ENCODE data around the gene IFNL2. TPM values are rescaled to one million over a fixed set of nuclear protein-coding genes. Genes with fewer than 3 reads are reported as not detected.
"Not testable (repeated sequence)": the region's sequence is repeated elsewhere in the genome, so short reads cannot be mapped to it uniquely, and the experiment has no call there.

The IFNL2 gene
- total and polyA plus RNA-seq, 4 donors: not detected

- no peaks in the 10 kb centered on the region for H3K27me3 ChIP-seq (ENCODE audit: control insufficient read depth in 1 of 2, insufficient read depth in 2 of 2, low read length in 1 of 2)
- intact Hi-C loops (cut with DNase I): no loop called here
- 18 to 20% methylated on average over 59 to 71 of the region's 71 CpGs for WGBS, 2 donors
- H3K4me1 ChIP-seq (ENCODE audit: control insufficient read depth in 1 of 2, insufficient read depth in 2 of 2, low read length in 2 of 2): no peaks in the 10 kb centered on the region
- ATAC-seq (ENCODE audit: low FRiP score) (peak; percentile 70), DNase-seq (peak; percentile 42 to 74)
- H3K27ac ChIP-seq (ENCODE audit: low read depth in 1 of 2, low read length in 2 of 2): no peak overlapping the region
- no peaks in the 10 kb centered on the region for H3K36me3 ChIP-seq (ENCODE audit: control insufficient read depth in 1 of 2, insufficient read depth in 2 of 2, low read length in 1 of 2)
- no peaks in the 10 kb centered on the region for H3K9me3 ChIP-seq (ENCODE audit: control insufficient read depth, low read length)
- no peak overlapping the region for H3K4me3 ChIP-seq (ENCODE audit: low read length in 2 of 2)
Measured at GRCh38 chr19:39307046-39307821, 39.0 kb downstream of the IFNL2 start.

- Histone ChIP-seq H3K4me3 (ENCODE audit: low read length in 2 of 2) (no peak overlapping the region), H3K36me3 (ENCODE audit: control insufficient read depth in 1 of 2, insufficient read depth in 2 of 2, low read length in 1 of 2) (no peaks in the 10 kb centered on the region), H3K27me3 (ENCODE audit: control insufficient read depth in 1 of 2, insufficient read depth in 2 of 2, low read length in 1 of 2) (no peaks in the 10 kb centered on the region), H3K9me3 (ENCODE audit: control insufficient read depth, low read length) (no peaks in the 10 kb centered on the region), H3K27ac (ENCODE audit: low read depth in 1 of 2, low read length in 2 of 2) (no peak overlapping the region), H3K4me1 (ENCODE audit: control insufficient read depth in 1 of 2, insufficient read depth in 2 of 2, low read length in 2 of 2) (no peaks in the 10 kb centered on the region)
- DNase-seq: peak; percentile 40 to 77
- intact Hi-C loops (cut with DNase I): no loop called here
- no peak for ATAC-seq (ENCODE audit: low FRiP score)
- WGBS, 2 donors: 20 to 23% methylated on average over 82 of the region's 82 CpGs
Measured at GRCh38 chr19:39307822-39308530, 39.8 kb downstream of the IFNL2 start.

- DNase-seq: peak in 1 of 2 donors; percentile 16
- intact Hi-C loops (cut with DNase I): no loop called here
Measured at GRCh38 chr19:39308531-39309304, 40.5 kb downstream of the IFNL2 start.

GRCh38 chr19:39309305-39309670 lies 41.1 kb downstream of the IFNL2 start:
- ATAC-seq (ENCODE audit: low FRiP score); intact Hi-C loops (cut with DNase I): not testable (repeated sequence)

More at GRCh38 chr19:39308531-39309304, 40.5 kb downstream of the IFNL2 start:
- H3K4me3 ChIP-seq (ENCODE audit: low read length in 2 of 2): no peak overlapping the region
- no peaks in the 10 kb centered on the region for H3K27me3 ChIP-seq (ENCODE audit: control insufficient read depth in 1 of 2, insufficient read depth in 2 of 2, low read length in 1 of 2)
- no peaks in the 10 kb centered on the region for H3K9me3 ChIP-seq (ENCODE audit: control insufficient read depth, low read length)
- no peaks in the 10 kb centered on the region for H3K36me3 ChIP-seq (ENCODE audit: control insufficient read depth in 1 of 2, insufficient read depth in 2 of 2, low read length in 1 of 2)
- 47 to 48% methylated on average over 18 of the region's 18 CpGs for WGBS, 2 donors
- no peaks in the 10 kb centered on the region for H3K4me1 ChIP-seq (ENCODE audit: control insufficient read depth in 1 of 2, insufficient read depth in 2 of 2, low read length in 2 of 2)
- ATAC-seq (ENCODE audit: low FRiP score): no peak
- H3K27ac ChIP-seq (ENCODE audit: low read depth in 1 of 2, low read length in 2 of 2): no peak overlapping the region

GRCh38 chr19:39310558-39311311 lies 42.5 kb downstream of the IFNL2 start:
- H3K4me3 ChIP-seq (ENCODE audit: low read length in 2 of 2): no peak overlapping the region
- ATAC-seq (ENCODE audit: low FRiP score) (no peak), DNase-seq (no peak)
- H3K9me3 ChIP-seq (ENCODE audit: control insufficient read depth, low read length): no peaks in the 10 kb centered on the region
- intact Hi-C loops (cut with DNase I): no loop called here
- 68% methylated on average over 11 of the region's 11 CpGs for WGBS, 2 donors
- no peaks in the 10 kb centered on the region for H3K36me3 ChIP-seq (ENCODE audit: control insufficient read depth in 1 of 2, insufficient read depth in 2 of 2, low read length in 1 of 2)
- H3K27me3 ChIP-seq (ENCODE audit: control insufficient read depth in 1 of 2, insufficient read depth in 2 of 2, low read length in 1 of 2): no peaks in the 10 kb centered on the region
- no peak overlapping the region for H3K27ac ChIP-seq (ENCODE audit: low read depth in 1 of 2, low read length in 2 of 2)
- no peaks in the 10 kb centered on the region for H3K4me1 ChIP-seq (ENCODE audit: control insufficient read depth in 1 of 2, insufficient read depth in 2 of 2, low read length in 2 of 2)

More at GRCh38 chr19:39309305-39309670, 41.1 kb downstream of the IFNL2 start:
- H3K27ac ChIP-seq (ENCODE audit: low read depth in 1 of 2, low read length in 2 of 2); H3K36me3 ChIP-seq (ENCODE audit: control insufficient read depth in 1 of 2, insufficient read depth in 2 of 2, low read length in 1 of 2); H3K9me3 ChIP-seq (ENCODE audit: control insufficient read depth, low read length); H3K4me3 ChIP-seq (ENCODE audit: low read length in 2 of 2); H3K27me3 ChIP-seq (ENCODE audit: control insufficient read depth in 1 of 2, insufficient read depth in 2 of 2, low read length in 1 of 2); H3K4me1 ChIP-seq (ENCODE audit: control insufficient read depth in 1 of 2, insufficient read depth in 2 of 2, low read length in 2 of 2): not testable (repeated sequence)
- 96% methylated on average over 7 of the region's 7 CpGs for WGBS, 2 donors
- peak in 1 of 2 donors; percentile 13 for DNase-seq

GRCh38 chr19:39314016-39314728 lies 46.0 kb downstream of the IFNL2 start:
- WGBS, 2 donors: 96 to 97% methylated on average over 64 of the region's 64 CpGs
- Histone ChIP-seq H3K27ac (ENCODE audit: low read depth in 1 of 2, low read length in 2 of 2) (no peak overlapping the region), H3K36me3 (ENCODE audit: control insufficient read depth in 1 of 2, insufficient read depth in 2 of 2, low read length in 1 of 2) (no peaks in the 10 kb centered on the region), H3K4me1 (ENCODE audit: control insufficient read depth in 1 of 2, insufficient read depth in 2 of 2, low read length in 2 of 2) (no peaks in the 10 kb centered on the region), H3K9me3 (ENCODE audit: control insufficient read depth, low read length) (no peaks in the 10 kb centered on the region), H3K27me3 (ENCODE audit: control insufficient read depth in 1 of 2, insufficient read depth in 2 of 2, low read length in 1 of 2) (no peaks in the 10 kb centered on the region), H3K4me3 (ENCODE audit: low read length in 2 of 2) (no peak overlapping the region)
- DNase-seq (no peak), ATAC-seq (ENCODE audit: low FRiP score) (no peak)
- intact Hi-C loops (cut with DNase I): no loop called here

- H3K36me3 ChIP-seq (ENCODE audit: control insufficient read depth in 1 of 2, insufficient read depth in 2 of 2, low read length in 1 of 2): no peaks in the 10 kb centered on the region
- H3K4me3 ChIP-seq (ENCODE audit: low read length in 2 of 2): no peak overlapping the region
- H3K4me1 ChIP-seq (ENCODE audit: control insufficient read depth in 1 of 2, insufficient read depth in 2 of 2, low read length in 2 of 2): no peaks in the 10 kb centered on the region
- intact Hi-C loops (cut with DNase I): no loop called here
- WGBS, 2 donors: 94 to 96% methylated on average over 1 of the region's 1 CpG
- no peaks in the 10 kb centered on the region for H3K9me3 ChIP-seq (ENCODE audit: control insufficient read depth, low read length)
- H3K27me3 ChIP-seq (ENCODE audit: control insufficient read depth in 1 of 2, insufficient read depth in 2 of 2, low read length in 1 of 2): no peaks in the 10 kb centered on the region
- H3K27ac ChIP-seq (ENCODE audit: low read depth in 1 of 2, low read length in 2 of 2): no peak overlapping the region
- DNase-seq (no peak), ATAC-seq (ENCODE audit: low FRiP score) (no peak)
Measured at GRCh38 chr19:39315933-39316332, 47.7 kb downstream of the IFNL2 start.
